Prostate gland (tissue), 2 donors: ENCODE results near the gene SH3TC2. TPM values are rescaled to one million over a fixed set of nuclear protein-coding genes. Genes with fewer than 3 reads are reported as not detected.

Experiments used
- DNase-seq: peaks from one replicate; pipeline ENCODE4 v3.0.0-alpha.2; 2019; ENCODE audit warnings: low spot score
- H3K27ac ChIP-seq, 2 donors: fragments of 200-600 bp; sonication (generic); 2 replicates each; pipeline ENCODE4 v1.5.1; 2017 to 2019
- H3K27me3 ChIP-seq: fragments of 200-600 bp; sonication (generic); replicated peaks from 2 replicates; pipeline ENCODE4 v1.5.1; 2019; ENCODE audit not compliant: insufficient read depth
- H3K36me3 ChIP-seq, 2 donors: fragments of 200-600 bp; sonication (generic); 1 replicate in 1 of 2; 2 replicates in 1 of 2; pipeline versions ENCODE4 v1.5.1 to v1.8.1; 2017 to 2019
- H3K4me1 ChIP-seq: fragments of 200-600 bp; sonication (generic); replicated peaks from 2 replicates; pipeline ENCODE4 v1.5.1; 2019
- H3K4me3 ChIP-seq, 2 donors: fragments of 200-600 bp; sonication (generic); 2 replicates each; pipeline ENCODE4 v1.5.1; 2017 to 2019
- H3K9me3 ChIP-seq: fragments of 200-600 bp; sonication (generic); 2 replicates; pipeline ENCODE4 v1.5.1; 2017
- CTCF ChIP-seq, 4 experiments: fragments of 200-600 bp in 2 of 4; fragments of 450-650 bp in 2 of 4; sonication (generic) in 2 of 4; IDR thresholded peaks; 1 replicate in 3 of 4; 2 replicates in 1 of 4; pipeline ENCODE4 v1.5.1; 2016 to 2019; ENCODE audit warnings: antibody characterized with exemption in 4 of 4, mild to moderate bottlenecking in 2 of 4, moderate library complexity in 2 of 4
- POLR2A ChIP-seq: fragments of 450-650 bp; IDR thresholded peaks from one replicate; pipeline ENCODE4 v1.6.1; 2016; ENCODE audit warnings: antibody characterized with exemption, mild to moderate bottlenecking
- POLR2AphosphoS5 ChIP-seq: sonication (generic); formaldehyde crosslinking; IDR thresholded peaks from one replicate; pipeline ENCODE4 v1.6.1; 2017; ENCODE audit warnings: antibody characterized with exemption
- WGBS: methylation state at CpG from one replicate; pipeline ENCODE4 v1.1.5; 2018; 5-methylcytosine and 5-hydroxymethylcytosine counted together
- intact Hi-C: fragments of 100-400 bp; cut with DNase I; formaldehyde crosslinking; loops from one replicate; pipeline ENCODE4 v1.14.2; 2022
- total RNA-seq, 2 donors: library from RNA; depleted of rRNA; stranded (reverse); fragments of >200 nt; gene quantifications; one replicate each; pipeline ENCODE4 v1.1.0, GENCODE V29; 2016

Gene SH3TC2
- total RNA-seq, 2 donors from 2014 or later: 6.2 to 69.1 TPM

GRCh38 chr5:148991566-148991965 is 71.3 kb downstream of the SH3TC2 start:
- no peak for TF ChIP-seq CTCF (IDR thresholded peaks at IDR 0.05)
- TF ChIP-seq POLR2A: no peak
- no peak for TF ChIP-seq POLR2AphosphoS5
- Histone ChIP-seq H3K27me3 (no peaks in the 10 kb centered on the region), H3K4me3 (no peak overlapping the region), H3K9me3 (no peaks in the 10 kb centered on the region), H3K27ac (no peak overlapping the region), H3K36me3 (no peaks in the 10 kb centered on the region), H3K4me1 (no peaks in the 10 kb centered on the region)
- intact Hi-C loops: no loop called here
- no peak for DNase-seq

- H3K27me3 ChIP-seq: no peaks in the 10 kb centered on the region
- intact Hi-C loops: no loop called here
- no peaks in the 10 kb centered on the region for H3K36me3 ChIP-seq
- no peak overlapping the region for H3K27ac ChIP-seq
- H3K4me3 ChIP-seq: no peak overlapping the region
- no peak for DNase-seq
- 54% methylated on average over 1 of the region's 1 CpG for WGBS
- no peaks in the 10 kb centered on the region for H3K9me3 ChIP-seq
- H3K4me1 ChIP-seq: no peaks in the 10 kb centered on the region
- no peak for TF ChIP-seq POLR2A
- no peak for TF ChIP-seq POLR2AphosphoS5
- no peak for TF ChIP-seq CTCF (IDR thresholded peaks at IDR 0.05)
These were observed 72.0 kb downstream of the SH3TC2 start for GRCh38 chr5:148990817-148991216.

GRCh38 chr5:148989567-148989966 is 73.3 kb downstream of the SH3TC2 start:
- 69% methylated on average over 2 of the region's 2 CpGs for WGBS
- no peaks in the 10 kb centered on the region for H3K27me3 ChIP-seq
- DNase-seq: no peak
- H3K36me3 ChIP-seq: no peaks in the 10 kb centered on the region
- no peak overlapping the region for H3K4me3 ChIP-seq
- no peak overlapping the region for H3K27ac ChIP-seq
- H3K4me1 ChIP-seq: no peaks in the 10 kb centered on the region
- H3K9me3 ChIP-seq: no peaks in the 10 kb centered on the region
- intact Hi-C loops: no loop called here
- TF ChIP-seq POLR2AphosphoS5 (no peak), POLR2A (no peak), CTCF (IDR thresholded peaks at IDR 0.05) (no peak)

- TF ChIP-seq POLR2AphosphoS5 (no peak), POLR2A (no peak), CTCF (IDR thresholded peaks at IDR 0.05) (no peak)
- intact Hi-C loops: no loop called here
- Histone ChIP-seq H3K27me3 (no peaks in the 10 kb centered on the region), H3K4me3 (no peak overlapping the region), H3K36me3 (no peaks in the 10 kb centered on the region), H3K27ac (no peak overlapping the region), H3K4me1 (no peaks in the 10 kb centered on the region), H3K9me3 (no peaks in the 10 kb centered on the region)
- WGBS: 84% methylated on average over 6 of the region's 6 CpGs
- no peak for DNase-seq
These were observed 74.5 kb downstream of the SH3TC2 start for GRCh38 chr5:148988328-148988727.

- Histone ChIP-seq H3K4me3 (no peak overlapping the region), H3K27ac (no peak overlapping the region), H3K36me3 (no peaks in the 10 kb centered on the region), H3K27me3 (no peaks in the 10 kb centered on the region), H3K9me3 (no peaks in the 10 kb centered on the region), H3K4me1 (no peaks in the 10 kb centered on the region)
- WGBS: 38% methylated on average over 2 of the region's 2 CpGs
- no peak for DNase-seq
- TF ChIP-seq POLR2AphosphoS5: peak; percentile 67
- TF ChIP-seq POLR2A: no peak
- TF ChIP-seq CTCF (IDR thresholded peaks at IDR 0.05): no peak
- intact Hi-C loops: no loop called here
These were observed 76.2 kb downstream of the SH3TC2 start for GRCh38 chr5:148986636-148987035.
